Naive B cell (primary cell): ENCODE results near the gene ZC3H12C. TPM values are rescaled to one million over a fixed set of nuclear protein-coding genes. Genes with fewer than 3 reads are reported as not detected.

Experiments
- ATAC-seq, 2 donors: fragments of 150-1000 bp; cut with Tn5 transposase; 2 replicates each; pipeline ENCODE4 v1.10.0; 2021; ENCODE audit warnings: low read depth in 2 of 2, mild to moderate bottlenecking in 2 of 2, moderate library complexity in 2 of 2
- DNase-seq: peaks from one replicate; pipeline ENCODE4 v3.0.0; 2022
- H3K27ac Mint-ChIP-seq, 6 donors: one replicate each; pipeline ENCODE4 v1.8.0; 2020 to 2022; ENCODE audit warnings: mild to moderate bottlenecking in 6 of 6, mixed read lengths in 6 of 6, moderate library complexity in 5 of 6, inconsistent platforms in 2 of 6
- H3K27me3 Mint-ChIP-seq, 3 donors: one replicate each; pipeline ENCODE4 v1.8.0; 2021 to 2022; ENCODE audit warnings: mixed read lengths in 3 of 3, mild to moderate bottlenecking in 1 of 3
- H3K36me3 Mint-ChIP-seq, 2 donors: one replicate each; pipeline ENCODE4 v1.8.0; 2020 to 2022; ENCODE audit warnings: mixed read lengths in 2 of 2, inconsistent platforms in 1 of 2, mild to moderate bottlenecking in 1 of 2
- H3K4me1 Mint-ChIP-seq, 3 donors: one replicate each; pipeline ENCODE4 v1.8.0; 2020 to 2022; ENCODE audit warnings: mixed read lengths in 3 of 3, inconsistent platforms in 1 of 3, mild to moderate bottlenecking in 1 of 3, moderate library complexity in 1 of 3
- H3K4me3 Mint-ChIP-seq, 8 donors: one replicate each; pipeline ENCODE4 v1.8.0; 2020 to 2022; ENCODE audit warnings: mild to moderate bottlenecking in 8 of 8, mixed read lengths in 8 of 8, moderate library complexity in 8 of 8, inconsistent platforms in 2 of 8
- H3K9me3 Mint-ChIP-seq, 7 donors: one replicate each; pipeline ENCODE4 v1.8.0; 2020 to 2022; ENCODE audit warnings: mixed read lengths in 7 of 7, mild to moderate bottlenecking in 5 of 7, inconsistent platforms in 2 of 7, moderate library complexity in 1 of 7
- polyA plus RNA-seq, 6 donors: library from polyadenylated mRNA; unstranded; fragments of 300-500 nt; fragmentation: Illumina TruSeq; gene quantifications; one replicate each; pipeline ENCODE4 v1.2.3, GENCODE V29; 2021; ENCODE audit warnings: low read depth in 6 of 6

Gene ZC3H12C
- polyA plus RNA-seq, 6 donors from 2014 or later, result 0.08 TPM; not detected in 5

- Mint-ChIP-seq H3K27me3 (peaks cover 34 to 55% (median 40%) of the 10 kb centered on the region in 3 donors), H3K36me3 (no peaks in the 10 kb centered on the region), H3K9me3 (no peaks in the 10 kb centered on the region), H3K4me1 (peaks cover 0 to 2% (median 0%) of the 10 kb centered on the region in 3 donors), H3K27ac (no peak overlapping the region), H3K4me3 (no peak overlapping the region)
- ATAC-seq (no peak), DNase-seq (no peak)
Measured at GRCh38 chr11:110069158-110069737, 23.9 kb upstream of the ZC3H12C start.

GRCh38 chr11:110070176-110070575, 23.0 kb upstream of the ZC3H12C start:
- Mint-ChIP-seq H3K27me3 (peaks cover 34 to 57% (median 49%) of the 10 kb centered on the region in 3 donors), H3K9me3 (peaks cover 0 to 4% (median 0%) of the 10 kb centered on the region in 7 donors), H3K4me1 (peaks cover 0 to 2% (median 0%) of the 10 kb centered on the region in 3 donors), H3K36me3 (no peaks in the 10 kb centered on the region), H3K27ac (no peak overlapping the region), H3K4me3 (no peak overlapping the region)
- no peak for ATAC-seq
- no peak for DNase-seq

DNA sequence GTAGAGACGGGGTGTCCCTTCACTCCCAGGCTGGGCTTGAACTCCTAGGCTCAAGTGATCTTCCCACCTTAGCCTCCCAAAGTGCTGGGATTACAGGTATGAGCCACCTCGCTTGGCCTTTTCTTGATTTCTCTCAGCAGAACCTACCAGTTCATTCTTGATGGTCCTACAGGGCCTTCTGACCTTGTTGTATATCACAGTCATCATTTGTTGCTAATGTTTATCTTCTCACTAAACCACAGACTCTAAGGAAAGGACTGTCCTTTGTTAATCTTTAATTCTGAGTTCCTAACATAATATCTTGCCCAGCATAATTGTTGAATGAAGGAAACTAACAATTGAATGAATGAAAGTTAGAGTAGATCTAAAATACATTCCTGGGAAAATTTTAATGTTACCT, 22.0 kb upstream of the ZC3H12C start:
- Mint-ChIP-seq H3K27ac (no peak overlapping the region), H3K36me3 (no peaks in the 10 kb centered on the region), H3K4me1 (peaks cover 0 to 2% (median 0%) of the 10 kb centered on the region in 3 donors), H3K4me3 (no peak overlapping the region), H3K27me3 (peaks cover 43 to 67% (median 56%) of the 10 kb centered on the region in 3 donors), H3K9me3 (peaks cover 0 to 4% (median 0%) of the 10 kb centered on the region in 7 donors)
- DNase-seq (no peak), ATAC-seq (no peak)

DNA sequence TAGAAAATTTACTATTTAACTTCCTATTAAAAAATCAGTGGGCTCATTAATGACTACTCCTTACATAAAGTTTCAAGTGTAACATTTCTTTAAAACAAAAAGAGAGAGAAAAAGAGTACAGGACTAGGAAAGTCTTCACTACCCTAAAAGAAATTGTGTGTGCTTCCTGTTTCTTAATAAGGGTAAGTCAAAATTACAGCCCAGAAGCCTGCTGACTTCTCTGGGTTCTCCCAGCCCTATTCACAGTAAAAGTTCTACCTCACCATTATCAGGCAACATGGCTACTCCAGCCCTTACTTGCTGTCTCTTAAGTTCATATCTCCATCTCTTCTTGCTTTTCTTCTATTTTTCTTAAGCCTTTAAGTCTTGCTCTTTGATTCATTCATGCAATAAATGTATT, 20.3 kb upstream of the ZC3H12C start:
- H3K27ac Mint-ChIP-seq, result no peak overlapping the region
- H3K4me1 Mint-ChIP-seq, result peaks cover 0 to 2% (median 0%) of the 10 kb centered on the region in 3 donors
- peaks cover 47 to 73% (median 68%) of the 10 kb centered on the region in 3 donors for H3K27me3 Mint-ChIP-seq
- DNase-seq, result no peak
- H3K36me3 Mint-ChIP-seq, result no peaks in the 10 kb centered on the region
- peaks cover 0 to 4% (median 0%) of the 10 kb centered on the region in 7 donors for H3K9me3 Mint-ChIP-seq
- no peak overlapping the region for H3K4me3 Mint-ChIP-seq
- no peak for ATAC-seq

- H3K4me1 Mint-ChIP-seq, result peaks cover 0 to 2% (median 0%) of the 10 kb centered on the region in 3 donors
- ATAC-seq, result no peak
- DNase-seq, result no peak
- no peak overlapping the region for H3K4me3 Mint-ChIP-seq
- peaks cover 0 to 10% (median 3%) of the 10 kb centered on the region in 7 donors for H3K9me3 Mint-ChIP-seq
- no peak overlapping the region for H3K27ac Mint-ChIP-seq
- peaks cover 0 to 4% of the 10 kb centered on the region in 2 donors for H3K36me3 Mint-ChIP-seq
- H3K27me3 Mint-ChIP-seq, result peaks cover 41 to 72% (median 65%) of the 10 kb centered on the region in 3 donors
Measured at GRCh38 chr11:110074499-110074898, 18.7 kb upstream of the ZC3H12C start.

DNA sequence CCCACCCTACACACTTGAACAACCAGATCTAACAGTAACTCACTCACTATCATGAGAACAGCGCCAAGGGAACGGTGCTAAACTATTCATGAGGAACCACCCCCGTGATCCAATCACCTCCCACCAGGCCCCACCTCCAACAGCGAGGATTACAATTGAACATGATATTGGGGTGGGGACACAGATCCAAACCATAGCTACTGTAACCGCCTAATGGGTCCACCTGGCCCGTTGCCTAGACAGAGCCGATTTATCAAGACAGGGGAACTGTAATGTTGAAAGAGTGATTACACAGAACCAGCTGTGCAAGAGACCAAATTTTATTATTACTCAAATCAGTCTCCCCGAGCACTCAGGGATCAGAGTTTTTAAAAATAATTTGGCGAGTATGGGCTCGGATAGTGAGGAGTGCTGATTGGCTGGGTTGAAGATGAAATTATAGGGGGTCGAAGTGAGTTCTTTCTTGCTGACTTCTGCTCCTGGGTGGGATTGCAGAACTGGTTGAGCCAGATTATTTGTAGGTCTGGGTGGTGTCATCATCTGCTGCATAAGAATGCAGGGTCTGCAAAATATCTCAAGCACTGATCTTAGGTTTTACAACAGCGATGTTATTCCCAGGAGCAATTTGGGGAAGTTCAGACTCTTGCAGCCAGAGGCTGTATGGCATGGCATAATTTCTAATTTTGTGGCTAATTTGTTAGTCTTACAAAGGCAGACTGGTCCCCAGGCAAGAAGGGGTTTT, 17.9 kb upstream of the ZC3H12C start:
- Mint-ChIP-seq H3K27me3 (peaks cover 36 to 67% (median 58%) of the 10 kb centered on the region in 3 donors), H3K4me1 (peaks cover 0 to 1% (median 0%) of the 10 kb centered on the region in 3 donors), H3K4me3 (no peak overlapping the region), H3K27ac (no peak overlapping the region), H3K36me3 (peaks cover 0 to 4% of the 10 kb centered on the region in 2 donors), H3K9me3 (peaks cover 0 to 10% (median 3%) of the 10 kb centered on the region in 7 donors)
- DNase-seq (no peak), ATAC-seq (no peak)

DNA sequence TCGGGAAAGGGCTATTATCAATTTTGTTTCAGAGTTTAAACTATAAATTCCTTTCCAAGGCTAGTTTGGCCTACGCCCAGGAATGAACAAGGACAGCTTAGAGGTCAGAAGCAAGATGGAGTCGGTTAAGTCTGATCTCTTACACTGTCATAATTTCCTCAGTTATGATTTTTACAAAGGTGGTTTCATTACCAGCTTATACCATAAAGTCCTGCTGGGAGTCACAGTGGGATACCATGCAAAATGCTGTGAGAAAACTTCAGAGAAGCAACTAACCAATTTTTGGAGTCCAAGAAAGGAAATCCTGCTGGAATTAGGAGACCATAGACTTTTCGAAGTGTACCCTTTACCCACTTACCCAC, 17.4 kb upstream of the ZC3H12C start:
- Mint-ChIP-seq H3K27me3 (peaks cover 30 to 62% (median 53%) of the 10 kb centered on the region in 3 donors), H3K27ac (no peak overlapping the region), H3K9me3 (peaks cover 0 to 10% (median 3%) of the 10 kb centered on the region in 7 donors), H3K4me1 (no peaks in the 10 kb centered on the region), H3K4me3 (no peak overlapping the region), H3K36me3 (peaks cover 0 to 4% of the 10 kb centered on the region in 2 donors)
- no peak for DNase-seq
- ATAC-seq, result no peak

DNA sequence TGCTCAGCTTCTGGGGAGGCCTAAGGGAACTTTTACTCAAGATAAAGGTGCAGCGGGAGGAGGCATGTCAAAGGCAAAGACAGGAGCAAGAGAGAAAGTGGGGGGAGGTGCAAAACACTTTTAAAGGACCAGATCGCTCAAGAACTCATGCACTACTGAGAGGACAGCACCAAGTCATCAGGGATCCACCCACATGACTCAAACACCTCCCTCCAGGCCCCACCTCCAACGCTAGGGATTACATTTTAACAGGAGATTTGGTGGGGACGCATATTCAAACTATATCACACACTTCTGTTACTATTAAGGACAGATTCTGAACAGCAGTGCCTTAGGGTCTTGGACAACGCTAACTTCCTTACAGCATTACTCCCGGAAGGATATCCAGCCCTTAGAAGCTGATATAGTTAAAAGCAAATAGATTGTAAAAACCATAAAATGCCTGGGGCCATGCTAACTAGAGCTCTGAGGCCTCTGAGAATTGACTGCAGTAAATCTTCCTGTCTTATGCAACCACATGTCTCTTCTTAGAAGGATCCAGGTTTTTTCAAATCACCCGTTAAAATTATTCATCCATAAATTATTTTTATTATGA, 16.7 kb upstream of the ZC3H12C start:
- no peaks in the 10 kb centered on the region for H3K4me1 Mint-ChIP-seq
- H3K9me3 Mint-ChIP-seq, result peaks cover 0 to 10% (median 3%) of the 10 kb centered on the region in 7 donors
- ATAC-seq (no peak), DNase-seq (no peak)
- peaks cover 32 to 58% (median 47%) of the 10 kb centered on the region in 3 donors for H3K27me3 Mint-ChIP-seq
- no peak overlapping the region for H3K4me3 Mint-ChIP-seq
- peaks cover 0 to 4% of the 10 kb centered on the region in 2 donors for H3K36me3 Mint-ChIP-seq
- no peak overlapping the region for H3K27ac Mint-ChIP-seq

- Mint-ChIP-seq H3K4me1 (no peaks in the 10 kb centered on the region), H3K27me3 (peaks cover 36 to 55% (median 39%) of the 10 kb centered on the region in 3 donors), H3K36me3 (peaks cover 0 to 4% of the 10 kb centered on the region in 2 donors), H3K27ac (no peak overlapping the region), H3K4me3 (no peak overlapping the region), H3K9me3 (peaks cover 0 to 10% (median 3%) of the 10 kb centered on the region in 7 donors)
- DNase-seq, result no peak
- no peak for ATAC-seq
Measured at GRCh38 chr11:110077346-110077745, 15.8 kb upstream of the ZC3H12C start.

DNA sequence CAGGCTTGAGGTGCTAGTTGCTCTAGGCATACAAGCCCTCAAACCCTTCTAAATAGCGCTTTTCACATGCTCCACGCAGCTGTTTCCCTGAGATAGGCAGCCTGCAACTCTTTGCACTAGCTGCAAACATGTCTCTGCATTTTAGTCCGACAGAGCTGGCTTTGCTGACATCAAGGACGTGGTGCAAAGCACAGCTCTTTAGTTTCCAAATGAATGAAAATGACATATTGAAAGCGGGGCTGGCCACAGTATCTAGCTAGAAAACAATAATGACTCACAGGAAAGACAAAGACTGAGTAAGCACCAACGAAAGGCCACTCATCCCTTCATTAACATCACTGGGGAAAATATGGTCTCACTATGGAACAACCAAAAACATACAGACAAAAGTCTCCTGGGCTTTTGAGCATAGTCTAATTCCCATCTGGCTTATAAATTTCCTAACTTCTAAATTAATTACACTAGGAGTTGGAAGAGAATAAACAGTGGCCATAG, 15.3 kb upstream of the ZC3H12C start:
- Mint-ChIP-seq H3K27ac (no peak overlapping the region), H3K27me3 (peaks cover 36 to 51% (median 44%) of the 10 kb centered on the region in 3 donors)
- DNase-seq, result no peak

GRCh38 chr11:110078923-110079544, 14.2 kb upstream of the ZC3H12C start:
- H3K9me3 Mint-ChIP-seq, result peaks cover 0 to 10% (median 3%) of the 10 kb centered on the region in 7 donors
- H3K27ac Mint-ChIP-seq, result no peak overlapping the region
- H3K4me3 Mint-ChIP-seq, result no peak overlapping the region
- H3K36me3 Mint-ChIP-seq, result peaks cover 0 to 4% of the 10 kb centered on the region in 2 donors
- DNase-seq, result no peak
- ATAC-seq, result no peak
- H3K27me3 Mint-ChIP-seq, result peaks cover 31 to 41% (median 38%) of the 10 kb centered on the region in 3 donors
- no peaks in the 10 kb centered on the region for H3K4me1 Mint-ChIP-seq

More for the DNA sequence above, 15.3 kb upstream of the ZC3H12C start:
- ATAC-seq, result no peak
- peaks cover 0 to 4% of the 10 kb centered on the region in 2 donors for H3K36me3 Mint-ChIP-seq
- no peaks in the 10 kb centered on the region for H3K4me1 Mint-ChIP-seq
- H3K4me3 Mint-ChIP-seq, result no peak overlapping the region
- H3K9me3 Mint-ChIP-seq, result peaks cover 0 to 10% (median 3%) of the 10 kb centered on the region in 7 donors

DNA sequence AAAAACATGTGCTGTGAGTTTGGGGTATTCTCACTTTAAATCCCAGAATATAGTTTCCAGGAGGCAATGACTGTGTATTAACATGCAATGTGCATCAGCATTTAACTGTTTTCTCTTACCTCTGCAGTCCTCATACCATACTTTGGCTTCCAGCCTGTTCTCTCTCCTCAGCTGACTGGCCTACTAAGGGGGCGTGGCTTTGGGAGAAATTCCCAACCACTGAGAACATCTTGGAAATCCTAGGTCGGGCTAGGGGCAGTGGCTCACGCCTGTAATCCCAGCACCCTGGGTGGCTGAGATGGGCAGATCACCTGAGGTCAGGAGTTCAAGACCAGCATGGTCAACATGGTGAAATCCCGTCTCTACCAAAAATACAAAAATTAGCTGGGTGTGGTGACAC, 13.5 kb upstream of the ZC3H12C start:
- Mint-ChIP-seq H3K36me3 (peaks cover 0 to 4% of the 10 kb centered on the region in 2 donors), H3K4me1 (no peaks in the 10 kb centered on the region)

More for the DNA sequence above, 13.5 kb upstream of the ZC3H12C start:
- ATAC-seq (no peak), DNase-seq (no peak)
- H3K27me3 Mint-ChIP-seq, result peaks cover 29 to 41% (median 37%) of the 10 kb centered on the region in 3 donors
- no peak overlapping the region for H3K27ac Mint-ChIP-seq
- peaks cover 0 to 7% (median 3%) of the 10 kb centered on the region in 7 donors for H3K9me3 Mint-ChIP-seq
- no peak overlapping the region for H3K4me3 Mint-ChIP-seq
